Spinal cord (tissue), 10 donors: ENCODE data around the gene NCKAP1. TPM values are rescaled to one million over a fixed set of nuclear protein-coding genes. Genes with fewer than 3 reads are reported as not detected.
"Not testable (repeated sequence)": the region's sequence is repeated elsewhere in the genome, so short reads cannot be mapped to it uniquely, and the experiment has no call there.

ENCODE experiments used
- DNase-seq, 6 donors: peaks; one replicate each; pipeline versions ENCODE4 v3.0.0 to v3.0.0-alpha.2; 2013 to 2015; ENCODE audit warnings: low spot score in 6 of 6, low read depth in 4 of 6
- H3K27ac ChIP-seq: one replicate; pipeline ENCODE4 v1.5.1; 2013; ENCODE audit warnings: low read depth, low read length, control low read depth
- H3K27me3 ChIP-seq: one replicate; pipeline ENCODE4 v1.6.1; 2013; ENCODE audit warnings: low read length; ENCODE audit not compliant: control insufficient read depth, insufficient read depth
- H3K36me3 ChIP-seq: one replicate; pipeline ENCODE4 v1.6.1; 2013; ENCODE audit warnings: low read length; ENCODE audit not compliant: control insufficient read depth, insufficient read depth
- H3K4me1 ChIP-seq: one replicate; pipeline ENCODE4 v1.6.1; 2013; ENCODE audit warnings: low read length; ENCODE audit not compliant: control insufficient read depth, insufficient read depth
- H3K4me3 ChIP-seq: one replicate; pipeline ENCODE4 v1.5.1; 2013; ENCODE audit warnings: low read depth, low read length, control low read depth
- H3K9me3 ChIP-seq: one replicate; pipeline ENCODE4 v1.6.1; 2013; ENCODE audit warnings: low read length; ENCODE audit not compliant: control insufficient read depth, insufficient read depth
- WGBS: methylation state at CpG from one replicate; pipeline ENCODE4 v1.1.5; 2013; ENCODE audit warnings: missing lambda C conversion rate; ENCODE audit not compliant: insufficient coverage; 5-methylcytosine and 5-hydroxymethylcytosine counted together
- polyA plus RNA-seq, 2 donors: library from polyadenylated mRNA; unstranded; fragments of 120-200 nt; gene quantifications; one replicate each; pipeline ENCODE4 v1.2.1, GENCODE V29; 2013; ENCODE audit not compliant: insufficient read length in 2 of 2
- total RNA-seq, 2 donors: library from RNA; depleted of rRNA in 1 of 2; stranded (reverse); fragments of 120-200 nt in 1 of 2; fragments of >200 nt in 1 of 2; gene quantifications; one replicate each; pipeline versions ENCODE4 v1.2.3 to v1.2.4, GENCODE V29; 2013 to 2014
- donor health status: healthy.

NCKAP1 gene
- total and polyA plus RNA-seq, 4 donors, result 136 to 245 (median 150) TPM

- no peaks in the 10 kb centered on the region for H3K36me3 ChIP-seq
- H3K27ac ChIP-seq, result no peak overlapping the region
- H3K4me1 ChIP-seq, result peaks cover 6% of the 10 kb centered on the region
- H3K4me3 ChIP-seq, result no peak overlapping the region
- no peak for DNase-seq
- H3K9me3 ChIP-seq, result no peaks in the 10 kb centered on the region
- 80% methylated on average over 2 of the region's 2 CpGs for WGBS
- H3K27me3 ChIP-seq, result no peaks in the 10 kb centered on the region
Observed at GRCh38 chr2:183069174-183069573, 30.9 kb upstream of the NCKAP1 start.

GRCh38 chr2:183068561-183068960, 30.3 kb upstream of the NCKAP1 start:
- no peak overlapping the region for H3K27ac ChIP-seq
- WGBS, result 84% methylated on average over 3 of the region's 3 CpGs
- H3K27me3 ChIP-seq, result no peaks in the 10 kb centered on the region
- peaks cover 6% of the 10 kb centered on the region for H3K4me1 ChIP-seq
- H3K36me3 ChIP-seq, result no peaks in the 10 kb centered on the region
- no peak for DNase-seq
- no peaks in the 10 kb centered on the region for H3K9me3 ChIP-seq
- no peak overlapping the region for H3K4me3 ChIP-seq

- WGBS, result no CpG with 5 or more reads among the region's 2 CpGs
- H3K4me1 ChIP-seq, result no peaks in the 10 kb centered on the region
- H3K9me3 ChIP-seq, result no peaks in the 10 kb centered on the region
- H3K36me3 ChIP-seq, result no peaks in the 10 kb centered on the region
- peak in 2 of 6 donors; percentile 25 to 70 for DNase-seq
- no peaks in the 10 kb centered on the region for H3K27me3 ChIP-seq
- H3K27ac ChIP-seq, result no peak overlapping the region
- no peak overlapping the region for H3K4me3 ChIP-seq
Observed at GRCh38 chr2:183063083-183063482, 24.8 kb upstream of the NCKAP1 start.

GRCh38 chr2:183060571-183061231, 22.4 kb upstream of the NCKAP1 start:
- WGBS, result 95% methylated on average over 8 of the region's 14 CpGs
- Histone ChIP-seq H3K4me3 (no peak overlapping the region), H3K4me1 (no peaks in the 10 kb centered on the region), H3K27me3 (no peaks in the 10 kb centered on the region), H3K27ac (no peak overlapping the region), H3K36me3 (no peaks in the 10 kb centered on the region), H3K9me3 (no peaks in the 10 kb centered on the region)
- DNase-seq, result no peak

GRCh38 chr2:183059561-183059960, 21.3 kb upstream of the NCKAP1 start:
- no peak for DNase-seq
- Histone ChIP-seq H3K27me3 (no peaks in the 10 kb centered on the region), H3K4me3 (no peak overlapping the region), H3K36me3 (no peaks in the 10 kb centered on the region), H3K9me3 (no peaks in the 10 kb centered on the region), H3K4me1 (no peaks in the 10 kb centered on the region), H3K27ac (no peak overlapping the region)
- WGBS, result no CpG with 5 or more reads among the region's 1 CpG

GRCh38 chr2:183057333-183057985, 19.2 kb upstream of the NCKAP1 start:
- WGBS, result no CpG with 5 or more reads among the region's 3 CpGs
- no peaks in the 10 kb centered on the region for H3K4me1 ChIP-seq

GRCh38 chr2:183049420-183049819, 11.2 kb upstream of the NCKAP1 start:
- no peak overlapping the region for H3K27ac ChIP-seq
- no peaks in the 10 kb centered on the region for H3K4me1 ChIP-seq
- no peaks in the 10 kb centered on the region for H3K27me3 ChIP-seq
- no peak for DNase-seq
- H3K9me3 ChIP-seq, result no peaks in the 10 kb centered on the region
- WGBS, result 68% methylated on average over 3 of the region's 5 CpGs
- no peak overlapping the region for H3K4me3 ChIP-seq
- no peaks in the 10 kb centered on the region for H3K36me3 ChIP-seq

More at GRCh38 chr2:183057333-183057985, 19.2 kb upstream of the NCKAP1 start:
- no peak overlapping the region for H3K27ac ChIP-seq
- H3K4me3 ChIP-seq, result no peak overlapping the region
- no peaks in the 10 kb centered on the region for H3K9me3 ChIP-seq
- DNase-seq, result peak in 1 of 6 donors; percentile 58
- H3K36me3 ChIP-seq, result no peaks in the 10 kb centered on the region
- H3K27me3 ChIP-seq, result no peaks in the 10 kb centered on the region

GRCh38 chr2:183047486-183048125, 9.3 kb upstream of the NCKAP1 start:
- H3K4me1 ChIP-seq, H3K27me3 ChIP-seq: not testable (repeated sequence)

GRCh38 chr2:183043580-183043979, 5.3 kb upstream of the NCKAP1 start:
- H3K27ac ChIP-seq, H3K27me3 ChIP-seq, DNase-seq, H3K4me3 ChIP-seq, H3K9me3 ChIP-seq, H3K4me1 ChIP-seq, H3K36me3 ChIP-seq: not testable (repeated sequence)
- WGBS, result 70% methylated on average over 3 of the region's 8 CpGs

More at GRCh38 chr2:183047486-183048125, 9.3 kb upstream of the NCKAP1 start:
- H3K4me3 ChIP-seq, H3K36me3 ChIP-seq, H3K27ac ChIP-seq, H3K9me3 ChIP-seq, DNase-seq: not testable (repeated sequence)
- 91% methylated on average over 5 of the region's 5 CpGs for WGBS
